ENCODE measurements around the gene NIT2.
"Not testable (repeated sequence)": the region's sequence is repeated elsewhere in the genome, so short reads cannot be mapped to it uniquely, and the experiment has no call there.

NIT2 gene

DNA sequence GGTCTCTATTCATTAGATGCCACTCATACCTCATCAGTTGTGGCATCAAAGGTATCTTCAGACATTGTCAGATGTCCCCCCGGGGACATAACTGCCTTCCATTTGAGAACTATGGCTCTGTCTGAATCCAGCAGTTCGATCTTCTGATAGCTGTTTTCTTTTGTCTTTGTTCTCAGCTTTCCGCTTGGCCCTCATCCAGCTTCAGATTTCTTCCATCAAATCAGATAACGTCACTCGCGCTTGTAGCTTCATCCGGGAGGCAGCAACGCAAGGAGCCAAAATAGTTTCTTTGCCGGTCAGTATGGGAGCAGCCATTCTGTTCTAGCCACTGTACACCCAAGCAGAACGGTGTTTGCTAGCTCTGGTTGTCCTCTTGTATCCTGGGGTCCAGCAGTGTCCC lies 4.4 kb downstream of the NIT2 start:
- DNase-seq (ENCODE audit: low read depth): no peak

DNA sequence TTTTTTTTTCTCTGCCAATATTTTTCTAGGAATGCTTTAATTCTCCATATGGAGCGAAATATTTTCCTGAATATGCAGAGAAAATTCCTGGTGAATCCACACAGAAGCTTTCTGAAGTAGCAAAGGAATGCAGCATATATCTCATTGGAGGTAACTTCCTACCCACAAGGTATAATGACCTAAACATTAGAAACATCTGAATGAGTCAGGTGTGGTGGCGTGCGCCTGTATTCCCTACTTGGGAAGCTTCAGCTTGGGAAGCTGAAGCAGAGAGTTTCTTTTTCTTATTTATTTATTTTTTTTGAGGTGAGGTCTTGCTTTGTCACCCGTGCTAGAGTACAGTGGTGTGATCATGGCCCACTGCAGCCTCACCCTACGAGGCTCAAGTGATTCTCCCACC lies 5.2 kb downstream of the NIT2 start:
- no peak for DNase-seq (ENCODE audit: low read depth)

DNA sequence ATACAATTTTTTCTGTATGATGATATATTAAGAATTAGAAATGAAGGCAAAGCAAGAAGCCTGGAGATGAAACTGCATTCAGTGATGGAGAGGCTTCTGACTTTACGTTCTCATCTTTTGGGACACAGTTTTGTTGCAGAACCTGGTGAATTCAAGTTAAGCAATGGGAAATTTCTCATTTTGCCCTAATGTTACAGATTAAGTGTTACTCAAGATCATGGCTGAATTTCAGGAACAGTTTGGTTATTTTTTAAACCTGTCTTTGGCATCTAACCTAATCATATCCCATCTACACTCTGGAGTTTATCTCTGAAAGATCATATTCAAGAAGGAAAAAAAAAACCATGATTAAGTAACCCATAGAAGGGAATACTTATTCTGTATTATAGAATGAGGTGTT lies 6.0 kb downstream of the NIT2 start:
- DNase-seq (ENCODE audit: low read depth): no peak

DNA sequence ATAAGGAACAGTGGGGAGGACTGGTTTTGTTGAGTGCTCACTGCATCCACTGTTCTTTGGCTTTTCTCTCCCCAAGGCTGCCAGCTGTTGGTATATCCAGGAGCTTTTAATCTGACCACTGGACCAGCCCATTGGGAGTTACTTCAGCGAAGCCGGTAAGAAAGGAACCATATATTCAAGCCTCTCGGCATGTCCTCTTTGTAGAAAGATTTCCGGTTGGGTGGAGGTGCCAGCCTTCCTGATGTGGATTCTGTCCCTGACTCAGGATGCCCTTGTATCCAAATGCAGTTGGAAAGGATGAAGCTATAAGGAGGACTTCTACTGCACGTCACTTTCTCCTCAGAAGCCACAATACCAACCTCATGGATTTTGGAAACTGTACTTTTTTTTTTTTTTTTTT lies 14.2 kb downstream of the NIT2 start:
- DNase-seq (ENCODE audit: low read depth): no peak

DNA sequence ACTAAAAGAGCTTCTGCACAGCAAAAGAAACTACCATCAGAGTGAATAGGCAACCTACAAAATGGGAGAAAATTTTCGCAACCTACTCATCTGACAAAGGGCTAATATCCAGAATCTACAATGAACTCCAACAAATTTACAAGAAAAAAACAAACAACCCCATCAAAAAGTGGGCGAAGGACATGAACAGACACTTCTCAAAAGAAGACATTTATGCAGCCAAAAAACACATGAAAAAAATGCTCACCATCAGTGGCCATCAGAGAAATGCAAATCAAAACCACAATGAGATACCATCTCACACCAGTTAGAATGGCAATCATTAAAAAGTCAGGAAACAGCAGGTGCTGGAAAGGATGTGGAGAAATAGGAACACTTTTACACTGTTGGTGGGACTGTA lies 17.2 kb downstream of the NIT2 start:
- DNase-seq (ENCODE audit: low read depth): not testable (repeated sequence)

DNA sequence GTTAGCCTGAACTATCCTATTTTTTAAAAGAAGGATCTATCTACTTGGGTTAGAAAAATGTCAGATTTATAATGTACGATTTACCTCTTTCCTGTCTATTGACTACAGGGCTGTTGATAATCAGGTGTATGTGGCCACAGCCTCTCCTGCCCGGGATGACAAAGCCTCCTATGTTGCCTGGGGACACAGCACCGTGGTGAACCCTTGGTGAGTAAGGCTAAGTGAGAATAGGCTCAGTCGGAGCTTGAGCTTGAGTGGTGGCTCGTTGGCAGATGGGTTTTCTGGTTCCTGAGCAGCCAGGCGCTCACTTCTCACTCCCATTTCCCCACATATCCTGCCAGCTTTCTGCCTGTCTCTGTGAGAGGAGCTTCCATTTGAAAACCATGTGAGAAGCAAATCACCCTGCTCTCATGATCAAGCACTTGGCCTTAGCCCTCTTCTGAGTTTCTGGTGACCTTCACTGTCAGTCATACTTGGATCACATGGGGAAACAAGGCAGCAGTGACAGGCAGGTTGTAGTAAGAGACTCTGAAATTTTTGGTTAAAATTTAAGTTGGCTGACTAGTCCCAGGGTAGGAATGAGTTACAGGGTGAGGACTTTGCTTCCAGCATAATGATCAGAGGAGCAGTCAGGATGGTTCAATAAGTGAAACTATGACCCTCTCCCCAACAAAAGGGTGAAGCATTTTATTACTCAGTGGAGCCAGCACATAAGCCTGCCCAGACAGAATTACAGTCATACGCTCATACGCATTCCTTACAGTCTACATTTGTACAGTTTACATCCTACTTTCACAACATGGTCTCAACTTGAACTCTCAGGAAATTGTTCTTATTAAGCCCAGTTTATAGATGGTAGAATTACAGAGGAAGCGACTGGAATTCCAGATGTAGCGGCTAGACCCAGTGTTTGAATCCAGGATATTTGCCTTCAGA lies 18.0 kb downstream of the NIT2 start:
- DNase-seq (ENCODE audit: low read depth): no peak

DNA sequence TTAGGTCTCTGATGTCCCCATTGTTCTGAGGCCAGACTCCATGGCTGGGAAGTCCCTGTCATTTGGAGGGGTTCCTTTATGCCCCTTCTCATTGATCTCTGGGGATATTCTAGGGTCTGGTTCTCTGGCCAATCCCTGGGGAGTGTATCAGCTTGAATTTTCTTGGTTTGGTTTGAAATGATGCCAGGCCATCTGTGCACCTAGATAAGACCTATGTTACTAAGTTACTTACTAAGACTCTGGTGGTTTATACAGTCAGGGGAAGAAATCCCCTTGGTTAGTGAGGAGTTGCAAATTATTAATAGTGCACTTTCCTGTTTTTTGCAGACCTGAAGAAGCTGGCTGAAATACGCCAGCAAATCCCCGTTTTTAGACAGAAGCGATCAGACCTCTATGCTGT lies 20.3 kb downstream of the NIT2 start:
- no peak for DNase-seq (ENCODE audit: low read depth)

DNA sequence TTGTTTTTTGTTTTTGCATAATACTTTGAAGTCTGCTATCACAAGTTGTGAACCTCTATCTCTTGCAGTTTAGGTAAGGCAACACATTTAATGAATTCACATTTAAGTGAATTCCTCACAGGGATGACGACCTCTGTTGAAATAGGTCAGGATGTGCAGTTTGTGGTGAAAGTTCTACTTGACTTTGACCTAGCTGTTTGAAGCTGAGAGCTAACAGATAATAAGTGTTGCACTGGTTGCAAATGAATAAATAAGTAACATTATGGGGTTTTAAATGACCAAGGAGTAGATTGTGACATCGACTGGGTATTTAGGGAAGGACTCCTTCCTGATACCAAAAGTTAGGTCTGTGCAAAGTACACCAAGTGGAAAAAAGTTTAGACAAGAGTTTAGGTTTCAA lies 23.9 kb downstream of the NIT2 start:
- DNase-seq (ENCODE audit: low read depth): no peak

DNA sequence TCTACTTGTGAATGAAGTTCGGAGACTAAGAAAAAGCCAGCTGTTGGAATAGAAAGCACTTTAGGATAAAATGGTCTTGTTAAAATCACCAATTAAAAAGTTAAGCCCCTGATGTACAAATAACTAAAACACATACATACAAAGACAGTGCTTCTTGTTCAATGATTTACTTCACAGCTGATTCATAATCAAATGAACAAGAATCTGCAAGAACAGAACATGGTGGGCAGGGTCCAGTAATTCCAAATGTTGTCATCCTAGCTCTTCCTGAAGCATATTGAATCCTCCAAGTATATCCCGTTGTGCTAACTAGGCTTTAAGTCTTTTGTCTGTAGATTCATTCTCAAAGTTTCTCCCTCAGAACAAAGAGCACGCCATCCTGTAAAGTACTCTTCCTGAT lies 24.5 kb downstream of the NIT2 start:
- no peak for DNase-seq (ENCODE audit: low read depth)

DNA sequence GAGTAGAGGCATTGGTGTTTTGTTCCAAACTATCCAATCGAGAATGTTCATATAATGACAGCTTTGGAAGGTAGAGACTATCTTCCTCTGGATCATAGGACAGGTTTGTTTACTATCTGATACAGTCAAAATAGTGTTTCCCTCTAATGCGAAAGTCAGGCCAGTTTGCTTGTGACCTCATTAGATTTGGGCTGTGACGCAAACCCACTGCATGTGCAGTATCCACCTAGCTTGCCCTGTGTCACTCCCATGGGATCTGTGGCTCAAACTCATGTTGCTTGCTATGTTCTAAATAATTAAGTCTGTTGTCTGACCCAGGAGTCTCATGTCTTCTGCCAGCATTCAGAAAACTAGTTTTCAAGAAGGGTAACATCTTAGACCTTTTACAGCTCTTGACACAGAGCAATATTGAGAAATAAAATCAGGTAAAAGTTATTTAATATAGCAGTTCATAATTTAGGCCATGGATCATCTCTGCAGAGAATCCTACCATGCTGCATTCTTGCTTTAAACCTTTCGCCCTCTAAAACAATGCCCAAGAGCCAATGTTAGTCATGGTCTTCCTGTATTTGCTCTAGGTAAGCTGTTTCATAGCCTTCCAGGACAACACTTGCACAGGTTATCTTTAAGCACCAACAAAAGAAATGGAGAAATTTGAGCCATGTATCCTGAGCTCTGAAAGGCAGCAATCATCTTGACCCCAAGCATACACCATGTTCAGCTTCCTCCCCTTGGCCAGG lies 26.4 kb downstream of the NIT2 start:
- DNase-seq (ENCODE audit: low read depth): no peak

DNA sequence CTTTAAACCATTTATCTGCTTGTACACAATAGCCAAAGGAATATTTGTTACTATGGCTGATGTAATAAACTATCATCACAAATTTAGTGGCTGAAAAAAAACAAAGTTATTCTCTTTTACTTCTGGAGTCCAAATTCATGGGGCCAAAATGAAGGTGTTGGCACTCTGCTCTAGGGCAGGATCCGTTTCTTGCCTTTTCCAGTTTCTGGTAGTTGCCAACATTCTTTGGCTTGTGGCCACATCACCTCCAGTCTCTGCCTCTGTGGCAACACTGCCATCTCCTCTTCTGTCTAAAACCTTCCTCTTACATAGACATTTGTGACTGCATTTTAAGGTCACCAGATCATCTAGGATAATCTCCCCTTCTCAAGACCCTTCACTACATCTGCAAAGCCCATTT lies 27.3 kb downstream of the NIT2 start:
- no peak for DNase-seq (ENCODE audit: low read depth)

DNA sequence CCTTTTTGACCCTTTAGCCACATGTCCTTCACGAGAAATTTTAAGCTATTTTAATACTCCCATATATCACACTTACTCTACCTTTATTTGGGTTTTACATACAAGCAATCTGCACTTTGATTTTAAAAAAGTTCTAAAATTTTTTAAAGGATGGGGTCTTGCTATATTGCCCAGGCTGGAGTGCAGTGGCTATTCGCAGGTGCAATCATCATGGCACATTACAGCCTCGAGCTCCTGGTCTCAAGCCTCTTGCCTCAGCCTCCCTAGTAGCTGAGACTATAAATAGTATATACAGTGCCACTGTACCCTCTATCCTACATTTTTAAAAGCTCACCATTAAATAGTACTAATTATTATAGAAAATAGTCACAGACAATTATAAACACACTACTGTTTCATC lies 29.9 kb downstream of the NIT2 start:
- no peak for DNase-seq (ENCODE audit: low read depth)

DNA sequence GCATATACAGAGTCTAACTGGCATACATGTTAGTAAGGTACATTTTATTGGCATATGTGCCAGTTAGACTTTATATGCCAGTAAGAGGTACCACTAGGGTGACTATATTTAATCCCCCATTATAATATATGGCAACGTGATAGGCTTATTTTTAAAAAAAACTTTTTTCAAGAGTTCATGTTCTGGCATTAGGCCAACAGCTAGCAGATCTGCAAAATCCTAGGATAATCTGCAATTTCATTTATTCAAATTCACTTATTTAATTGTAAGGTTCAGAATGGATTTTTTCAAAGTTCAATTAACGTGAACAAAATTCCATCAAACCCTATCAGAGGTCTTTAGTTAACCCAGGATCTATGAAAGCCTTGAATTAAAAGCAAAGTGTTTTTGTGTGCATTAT lies 31.9 kb downstream of the NIT2 start:
- DNase-seq (ENCODE audit: low read depth): no peak

DNA sequence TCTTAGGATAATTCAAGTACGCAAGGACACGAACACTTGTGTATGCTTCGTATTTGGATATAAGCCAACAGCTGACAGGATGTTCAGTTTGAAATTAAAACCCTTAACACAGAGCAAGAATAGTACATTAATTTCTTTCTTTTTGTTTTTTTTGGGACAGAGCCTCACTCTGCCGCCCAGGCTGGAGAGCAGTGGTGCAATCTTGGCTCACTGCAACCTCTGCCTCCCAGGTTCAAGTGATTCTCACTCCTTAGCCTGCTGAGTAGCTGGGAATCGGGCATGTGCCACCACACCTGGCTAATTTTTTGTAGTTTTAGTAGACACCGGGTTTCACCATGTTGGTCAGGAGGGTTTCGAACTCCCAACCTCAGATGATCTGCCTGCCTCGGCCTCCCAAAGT lies 33.9 kb downstream of the NIT2 start:
- no peak for DNase-seq (ENCODE audit: low read depth)

DNA sequence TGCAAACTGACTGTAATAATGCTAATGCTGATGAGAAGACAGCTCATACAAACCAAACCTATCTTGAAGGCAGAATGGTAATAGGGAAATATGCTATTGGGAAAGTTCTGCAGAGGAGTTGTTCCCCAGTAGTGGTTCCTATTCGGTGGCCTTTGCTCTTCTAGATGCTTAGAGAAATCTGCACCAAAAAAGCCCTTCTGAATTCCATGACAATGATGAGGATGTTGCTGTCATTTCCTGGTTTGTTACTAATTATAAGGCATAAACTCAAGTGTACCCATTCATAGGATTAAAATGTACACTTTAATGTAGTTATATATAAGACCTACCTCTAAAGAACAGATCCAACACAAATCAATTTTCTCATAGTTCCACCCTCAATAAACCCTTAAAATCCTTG lies 36.2 kb downstream of the NIT2 start:
- no peak for DNase-seq (ENCODE audit: low read depth)

DNA sequence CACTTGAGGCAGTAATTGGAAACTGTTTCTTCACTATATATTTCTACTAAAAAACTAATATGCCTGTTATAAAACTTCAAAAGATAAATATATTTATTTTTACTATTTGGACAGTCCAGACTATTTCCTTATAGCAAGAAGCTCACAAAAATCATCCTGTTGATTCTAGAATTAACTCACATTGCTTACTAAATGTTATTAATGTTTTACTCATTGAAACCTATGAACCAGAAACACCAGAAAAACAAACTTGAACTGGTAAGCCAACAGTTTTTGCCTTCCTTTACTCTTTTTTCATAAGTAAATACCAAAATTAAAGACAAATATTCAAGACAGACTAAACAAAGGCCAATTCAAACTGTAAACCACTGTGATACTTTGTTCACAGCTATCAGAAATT lies 40.0 kb downstream of the NIT2 start:
- DNase-seq (ENCODE audit: low read depth): no peak

DNA sequence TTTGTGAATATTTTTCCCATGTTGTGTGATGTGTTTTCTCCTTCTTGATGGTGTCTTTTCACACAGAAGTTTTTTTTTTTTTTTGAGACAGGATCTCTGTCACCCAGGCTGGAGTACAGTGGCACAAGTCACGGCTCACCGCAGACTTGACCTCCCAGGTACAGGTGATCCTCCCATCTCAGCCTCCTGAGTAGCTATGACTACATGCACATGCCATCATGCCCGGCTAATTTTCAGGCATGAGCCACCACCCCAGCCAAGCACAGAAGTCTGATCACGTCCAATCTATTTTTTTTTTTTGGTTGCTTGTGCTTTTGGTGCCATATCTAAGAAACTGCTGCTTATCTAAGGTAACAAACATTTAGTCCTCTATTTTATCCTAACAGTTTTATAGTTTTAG lies 41.7 kb downstream of the NIT2 start:
- DNase-seq (ENCODE audit: low read depth): no peak

DNA sequence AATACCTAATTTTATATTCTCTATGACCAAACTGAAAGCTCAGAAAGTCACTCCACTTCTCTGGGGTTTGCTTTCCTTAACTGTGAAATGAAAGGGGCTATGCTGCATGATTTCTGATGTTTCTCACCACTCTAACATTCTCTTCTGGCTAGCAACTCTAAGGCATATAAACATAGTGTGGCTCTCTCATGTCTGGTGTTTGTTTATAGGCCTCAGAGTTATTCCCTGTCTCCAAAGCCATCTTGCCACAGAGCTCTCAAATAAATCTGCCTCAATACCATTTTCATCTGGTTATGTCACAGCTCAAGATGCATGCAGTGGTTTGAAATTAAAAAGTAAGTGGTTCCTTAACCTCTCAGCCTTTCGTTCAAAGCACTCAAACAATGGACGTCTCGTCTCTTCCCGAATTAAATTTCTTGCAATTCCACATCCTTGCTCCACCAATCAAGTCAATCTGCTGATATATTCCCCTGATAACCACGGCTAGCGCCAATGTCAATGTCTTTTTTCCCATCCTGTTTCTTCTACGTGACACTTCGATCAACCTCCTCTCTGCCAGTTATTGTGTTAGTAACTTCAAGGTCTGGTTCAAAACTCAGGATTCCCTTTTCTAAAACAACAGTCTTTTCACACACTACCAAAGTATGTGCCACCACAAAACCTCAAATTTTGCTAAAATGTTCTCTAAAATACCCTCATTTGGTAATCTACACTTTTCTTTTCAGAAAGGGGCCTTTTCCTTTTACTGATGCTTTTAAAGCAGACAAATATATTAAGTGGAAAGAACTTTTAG lies 50.4 kb downstream of the NIT2 start:
- DNase-seq (ENCODE audit: low read depth): no peak

DNA sequence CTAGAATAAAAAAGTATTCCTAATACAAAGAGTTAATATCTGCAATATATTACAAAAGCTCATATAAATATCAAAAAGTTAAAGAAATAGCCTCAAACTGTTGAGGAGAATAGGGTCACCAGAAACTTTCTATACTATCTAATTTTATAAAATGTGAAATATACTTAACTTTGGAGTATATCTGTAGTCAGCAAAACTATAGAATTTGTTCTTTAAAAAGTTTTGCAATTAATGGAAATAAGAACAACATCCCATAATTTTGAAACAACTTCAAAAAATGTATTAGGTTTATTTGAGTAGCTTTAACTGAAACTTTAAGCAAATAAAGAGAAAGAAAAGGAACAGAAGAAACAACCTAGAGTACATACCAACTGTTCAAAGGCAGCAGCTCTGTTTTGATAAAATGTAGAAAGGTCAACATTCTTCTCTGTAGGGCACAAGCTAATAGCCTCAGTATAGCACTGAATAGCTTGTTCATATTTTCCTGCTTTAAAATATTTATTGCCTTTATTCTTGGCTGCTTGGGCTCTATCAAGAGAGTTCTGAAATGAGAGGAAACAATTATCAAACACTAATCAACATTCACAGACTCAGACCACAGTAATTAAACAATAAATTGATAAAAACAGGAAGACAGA lies 52.0 kb downstream of the NIT2 start:
- no peak for DNase-seq (ENCODE audit: low read depth)

DNA sequence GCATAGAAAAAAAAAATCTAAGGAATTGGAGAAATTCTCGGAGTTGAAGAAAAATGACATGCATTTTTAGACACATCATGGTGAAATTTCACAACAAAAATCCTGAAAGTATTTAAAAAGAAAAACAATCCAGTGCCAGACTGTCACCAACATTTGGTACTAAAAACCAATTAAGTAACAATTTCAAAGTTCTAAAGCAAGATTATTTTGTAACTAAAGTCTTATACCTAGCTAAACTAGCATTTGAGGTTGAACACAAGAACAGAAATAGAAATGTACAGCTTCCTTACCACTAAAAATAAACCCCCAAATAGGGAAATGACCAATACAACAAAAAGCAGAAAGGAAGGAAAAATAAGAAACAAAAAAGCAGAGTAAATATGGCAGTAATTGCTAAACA lies 54.5 kb downstream of the NIT2 start:
- no peak for DNase-seq (ENCODE audit: low read depth)

DNA sequence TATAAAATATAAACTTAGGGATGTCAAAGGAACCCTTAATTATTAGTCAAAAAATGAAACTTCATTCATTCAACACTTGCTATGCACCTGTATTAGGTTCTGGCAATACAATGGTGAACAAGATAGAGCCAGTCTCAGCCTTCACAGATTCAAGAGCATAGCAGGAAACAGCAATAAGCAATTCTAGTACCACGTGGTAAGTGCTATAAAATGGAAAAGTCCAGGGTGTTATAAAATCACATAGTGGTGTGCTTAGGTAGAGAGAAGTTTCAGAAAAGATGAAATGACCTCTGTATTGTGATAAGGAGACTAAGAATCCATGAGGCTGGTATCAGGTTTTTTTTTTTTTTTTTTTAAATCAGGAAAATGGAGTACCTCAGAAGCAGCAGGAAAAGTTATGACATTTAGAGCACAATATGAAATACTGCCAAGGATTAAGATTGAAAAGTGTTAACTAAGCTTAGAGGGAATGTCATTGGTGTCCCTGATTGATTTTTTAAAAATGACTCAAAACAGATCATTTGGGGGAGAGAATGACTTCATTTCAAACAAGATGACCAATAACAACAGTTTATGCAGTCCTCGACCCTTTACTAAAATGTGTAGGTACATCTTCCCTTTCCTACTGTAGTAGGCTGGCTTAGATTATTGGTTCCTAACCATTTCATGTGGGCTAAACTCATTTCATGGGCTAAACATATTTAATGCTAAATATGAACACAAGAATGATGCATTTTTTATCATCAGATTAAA lies 61.3 kb downstream of the NIT2 start:
- DNase-seq (ENCODE audit: low read depth): no peak

DNA sequence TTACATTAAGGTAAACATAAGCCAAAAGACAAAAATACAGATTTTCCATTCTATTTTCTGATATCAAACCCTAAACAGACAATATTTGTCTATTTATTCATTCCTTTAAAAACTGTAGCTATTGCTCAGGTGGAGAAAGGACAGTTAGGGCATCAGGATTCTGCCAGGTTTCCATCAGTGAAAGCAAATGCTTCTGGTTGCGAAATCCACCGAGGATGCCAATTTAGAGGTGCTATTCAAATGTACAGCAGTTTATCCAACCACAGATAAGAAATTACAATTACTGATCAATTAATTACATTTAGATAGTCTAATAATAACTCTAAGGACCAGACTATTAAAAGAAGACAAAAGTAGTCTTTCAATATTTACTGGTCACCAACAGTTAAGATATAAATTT lies 62.4 kb downstream of the NIT2 start:
- no peak for DNase-seq (ENCODE audit: low read depth)
